T-cell (primary cell): ENCODE results near the gene WWP2. TPM values are rescaled to one million over a fixed set of nuclear protein-coding genes. Genes with fewer than 3 reads are reported as not detected.

Experiments
- ATAC-seq, 4 experiments: fragments of 200-7000 bp in 3 of 4; fragments of 150-1000 bp in 1 of 4; cut with Tn5 transposase; replicated peaks in 1 of 4; 1 replicate in 3 of 4; 2 replicates in 1 of 4; pipeline ENCODE4 v1.10.0; 2021; ENCODE audit warnings: moderate library complexity in 3 of 4, mild to moderate bottlenecking in 2 of 4, moderate number of reproducible peaks in 1 of 4
- CTCF ChIA-PET, 2 donors: fragments of 300-600 bp; sonication (Branson Sonifier 250); formaldehyde crosslinking; loops; one replicate each; lab custom pipeline; 2022; ENCODE audit warnings: antibody characterized with exemption in 2 of 2; lab: Charles Lee
- POLR2A ChIA-PET, 2 donors: fragments of 300-600 bp; sonication (Branson Sonifier 250); formaldehyde crosslinking; loops; one replicate each; lab custom pipeline; 2022; ENCODE audit warnings: antibody characterized with exemption in 2 of 2; lab: Charles Lee
- DNase-seq, 35 experiments: peaks; one replicate each; pipeline versions ENCODE4 v3.0.0 to v3.0.0-alpha.2; 2013 to 2023
- H3K27ac ChIP-seq: one replicate; pipeline ENCODE4 v1.5.1; 2013; ENCODE audit warnings: low read length
- H3K27me3 ChIP-seq, 2 experiments: replicated peaks in 1 of 2; 1 replicate in 1 of 2; 2 replicates in 1 of 2; pipeline versions ENCODE4 v1.6.1 to v1.7.0; 2013; ENCODE audit warnings: low read length in 1 of 2, mixed read lengths in 1 of 2; ENCODE audit not compliant: control insufficient read depth in 2 of 2, insufficient read depth in 2 of 2; ENCODE audit errors: extremely low read depth in 1 of 2
- H3K36me3 ChIP-seq, 2 donors: 1 replicate in 1 of 2; 2 replicates in 1 of 2; pipeline versions ENCODE4 v1.6.1 to v1.7.0; 2013; ENCODE audit warnings: low read length in 1 of 2; ENCODE audit not compliant: control insufficient read depth in 2 of 2, insufficient read depth in 1 of 2; ENCODE audit errors: extremely low read depth in 1 of 2
- H3K4me1 ChIP-seq, 2 experiments: 1 replicate in 1 of 2; 2 replicates in 1 of 2; pipeline versions ENCODE4 v1.6.1 to v1.7.0; 2013; ENCODE audit warnings: low read length in 2 of 2, mixed read lengths in 1 of 2; ENCODE audit not compliant: insufficient read depth in 2 of 2, control insufficient read depth in 1 of 2; ENCODE audit errors: extremely low read depth in 1 of 2
- H3K4me3 ChIP-seq, 2 donors: 1 replicate in 1 of 2; 2 replicates in 1 of 2; pipeline versions ENCODE4 v1.5.1 to v1.7.0; 2013; ENCODE audit warnings: mild to moderate bottlenecking in 2 of 2, low read length in 1 of 2, moderate library complexity in 1 of 2; ENCODE audit not compliant: control insufficient read depth in 1 of 2; ENCODE audit errors: extremely low read depth in 1 of 2
- H3K9me3 ChIP-seq: 2 replicates; pipeline ENCODE4 v1.7.0; 2013
- H3K27ac Mint-ChIP-seq, 2 donors: one replicate each; pipeline ENCODE4 v1.8.0; 2020 to 2021; ENCODE audit warnings: mild to moderate bottlenecking in 2 of 2, mixed read lengths in 2 of 2
- H3K27me3 Mint-ChIP-seq, 2 donors: one replicate each; pipeline ENCODE4 v1.8.0; 2021 to 2022; ENCODE audit warnings: mixed read lengths in 2 of 2
- H3K36me3 Mint-ChIP-seq: one replicate; pipeline ENCODE4 v1.8.0; 2021; ENCODE audit warnings: mixed read lengths
- H3K4me1 Mint-ChIP-seq, 3 donors: one replicate each; pipeline ENCODE4 v1.8.0; 2020 to 2022; ENCODE audit warnings: mixed read lengths in 3 of 3, mild to moderate bottlenecking in 1 of 3
- H3K4me3 Mint-ChIP-seq, 3 donors: one replicate each; pipeline ENCODE4 v1.8.0; 2020 to 2022; ENCODE audit warnings: mild to moderate bottlenecking in 3 of 3, mixed read lengths in 3 of 3, moderate library complexity in 3 of 3
- H3K9me3 Mint-ChIP-seq, 3 donors: one replicate each; pipeline ENCODE4 v1.8.0; 2020 to 2022; ENCODE audit warnings: mixed read lengths in 3 of 3
- WGBS: methylation state at CpG from one replicate; pipeline ENCODE4 v1.1.5; 2013; ENCODE audit warnings: missing lambda C conversion rate; ENCODE audit not compliant: insufficient coverage; 5-methylcytosine and 5-hydroxymethylcytosine counted together
- total RNA-seq, 35 experiments: library from RNA in 6 of 35; stranded (reverse) in 6 of 35; fragments of 120-200 nt in 1 of 35; gene quantifications; one replicate each; pipeline versions ENCODE4 v1.2.1 to v1.2.4 and lab custom pipeline; 2013 to 2026

WWP2 gene
- total RNA-seq, 5 donors from 2014 or later (not counting 1 experiment from before 2014, with no cell fraction given): 55.3 to 78.5 (median 66.4) TPM

- CTCF ChIA-PET: interaction anchor here in 1 of 2 donors (0.6 kb wide), 1 partner anchor 9 kb away, joined by 3 read pairs; no protein-coding TSS in a partner anchor
- Histone ChIP-seq H3K27me3 (no peaks in the 10 kb centered on the region), H3K4me3 (no peak overlapping the region), H3K27ac (no peak overlapping the region), H3K9me3 (no peaks in the 10 kb centered on the region), H3K4me1 (no peaks in the 10 kb centered on the region), H3K36me3 (peaks cover 10 to 51% of the 10 kb centered on the region in 2 donors)
- no peaks in the 10 kb centered on the region for H3K9me3 Mint-ChIP-seq
- ATAC-seq (no peak), DNase-seq (no peak)
- no peaks in the 10 kb centered on the region for H3K27me3 Mint-ChIP-seq
- whole genome bisulfite sequencing: 100% methylated on average over 1 of the region's 2 CpGs
- no peak overlapping the region for H3K27ac Mint-ChIP-seq
- no peak overlapping the region for H3K4me3 Mint-ChIP-seq
- peaks cover 51% of the 10 kb centered on the region for H3K36me3 Mint-ChIP-seq
- H3K4me1 Mint-ChIP-seq: no peaks in the 10 kb centered on the region
- POLR2A ChIA-PET: interaction anchor here in 1 of 2 donors (0.5 kb wide), 1 partner anchor 291 kb away, joined by 3 read pairs; no protein-coding TSS in a partner anchor
These were observed 78.8 kb downstream of the WWP2 start for GRCh38 chr16:69840975-69841374.

GRCh38 chr16:69844441-69844840 lies 82.3 kb downstream of the WWP2 start:
- no peaks in the 10 kb centered on the region for H3K4me1 Mint-ChIP-seq
- Histone ChIP-seq H3K9me3 (no peaks in the 10 kb centered on the region), H3K4me3 (no peak overlapping the region), H3K36me3 (peaks cover 15 to 44% of the 10 kb centered on the region in 2 donors), H3K4me1 (no peaks in the 10 kb centered on the region), H3K27ac (no peak overlapping the region), H3K27me3 (no peaks in the 10 kb centered on the region)
- peaks cover 57% of the 10 kb centered on the region for H3K36me3 Mint-ChIP-seq
- no peak overlapping the region for H3K4me3 Mint-ChIP-seq
- H3K27me3 Mint-ChIP-seq: no peaks in the 10 kb centered on the region
- ATAC-seq: no peak
- WGBS: 93% methylated on average over 8 of the region's 8 CpGs
- H3K9me3 Mint-ChIP-seq: no peaks in the 10 kb centered on the region
- no peak for DNase-seq
- POLR2A ChIA-PET: interaction anchor here in 1 of 2 donors (0.6 kb wide), 1 partner anchor 38 kb away, joined by 5 read pairs; no protein-coding TSS in a partner anchor
- CTCF ChIA-PET: no interaction called here
- H3K27ac Mint-ChIP-seq: no peak overlapping the region

DNA sequence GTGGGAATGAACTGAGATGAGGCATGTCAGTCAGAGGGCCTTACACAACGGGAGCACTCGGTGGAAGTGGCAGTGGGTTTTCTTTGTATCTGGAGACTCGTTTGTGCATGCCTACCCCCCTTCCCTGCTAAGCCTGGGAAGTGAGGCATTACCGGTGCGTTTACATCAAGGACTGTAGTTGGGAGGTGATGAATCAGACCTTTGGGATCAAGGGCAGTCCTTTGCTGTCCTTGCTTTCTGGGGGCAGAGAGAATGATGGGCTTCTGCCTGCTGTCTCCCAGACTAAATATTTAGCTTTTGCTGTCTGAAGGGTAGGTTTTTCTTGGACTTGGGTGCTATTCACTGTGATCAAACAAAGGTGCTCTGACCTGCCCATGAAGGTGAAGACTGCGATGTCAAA lies 83.0 kb downstream of the WWP2 start:
- H3K27ac ChIP-seq: no peak overlapping the region
- no peaks in the 10 kb centered on the region for H3K27me3 ChIP-seq
- H3K4me3 Mint-ChIP-seq: no peak overlapping the region
- H3K9me3 ChIP-seq: no peaks in the 10 kb centered on the region
- no peak for DNase-seq
- peaks cover 15 to 48% of the 10 kb centered on the region in 2 donors for H3K36me3 ChIP-seq
- ATAC-seq: no peak
- no peaks in the 10 kb centered on the region for H3K27me3 Mint-ChIP-seq
- no CpG with 5 or more reads among the region's 6 CpGs for WGBS
- H3K9me3 Mint-ChIP-seq: no peaks in the 10 kb centered on the region
- H3K4me1 ChIP-seq: no peaks in the 10 kb centered on the region
- H3K4me3 ChIP-seq: no peak overlapping the region
- CTCF ChIA-PET: interaction anchor here in 1 of 2 donors (0.7 kb wide), 1 partner anchor 801 kb away, joined by 3 read pairs; no protein-coding TSS in a partner anchor
- H3K27ac Mint-ChIP-seq: no peak overlapping the region
- no peaks in the 10 kb centered on the region for H3K4me1 Mint-ChIP-seq
- peaks cover 52% of the 10 kb centered on the region for H3K36me3 Mint-ChIP-seq
- POLR2A ChIA-PET: no interaction called here

GRCh38 chr16:69847643-69848042 lies 85.5 kb downstream of the WWP2 start:
- H3K27ac Mint-ChIP-seq: no peak overlapping the region
- POLR2A ChIA-PET: no interaction called here

DNA sequence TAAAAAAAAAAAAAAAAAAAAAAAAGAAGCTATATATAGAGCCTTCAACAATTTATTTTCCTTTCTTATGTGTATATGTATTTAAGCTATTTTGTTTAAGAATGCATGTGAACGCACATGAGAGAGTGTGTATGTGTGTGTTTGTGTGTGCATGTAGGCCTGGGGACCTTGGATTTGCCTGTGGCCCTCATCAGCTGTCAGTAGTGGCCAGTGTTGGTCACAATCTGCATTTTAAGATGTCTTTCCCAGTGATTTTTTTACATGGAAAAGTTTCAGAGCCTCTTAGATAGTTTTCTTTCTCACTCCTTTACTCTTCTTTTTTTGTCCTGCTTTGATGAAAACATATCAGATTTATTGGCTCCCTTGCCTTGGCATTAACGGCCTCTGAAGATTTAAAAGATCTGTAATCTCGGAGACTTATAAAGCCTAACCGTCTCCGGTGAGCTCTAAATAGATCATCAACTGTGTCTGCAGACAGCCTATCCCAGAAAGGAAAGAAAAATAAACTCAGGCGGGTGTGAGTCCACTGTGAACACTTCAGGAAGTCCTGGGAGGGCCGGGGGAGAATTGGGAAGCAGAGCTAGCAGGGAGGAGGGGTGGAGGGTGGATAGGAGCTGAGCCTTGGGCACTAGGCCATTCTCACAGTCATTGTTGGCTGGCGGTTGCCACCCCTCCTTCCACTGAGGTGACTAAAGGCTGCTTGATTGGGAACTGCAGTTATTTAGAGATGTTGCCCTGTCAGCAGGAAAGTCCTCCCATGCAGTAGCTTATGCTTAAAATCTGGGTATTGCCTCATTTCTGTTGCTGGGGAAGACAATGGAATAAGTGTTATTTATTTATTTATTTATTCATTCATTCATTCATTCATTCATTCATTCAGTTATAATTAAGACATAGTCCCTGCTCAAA lies 86.8 kb downstream of the WWP2 start:
- H3K27ac Mint-ChIP-seq: no peak overlapping the region
- ChIA-PET CTCF (no interaction called here), POLR2A (interaction anchor here in 1 of 2 donors (0.5 to 0.6 kb wide), 2 partner anchors 82 to 868 kb away, joined by 3 to 5 read pairs; no protein-coding TSS in a partner anchor)
- peaks cover 48% of the 10 kb centered on the region for H3K36me3 Mint-ChIP-seq
- Histone ChIP-seq H3K27me3 (no peaks in the 10 kb centered on the region), H3K9me3 (no peaks in the 10 kb centered on the region), H3K4me3 (no peak overlapping the region), H3K4me1 (no peaks in the 10 kb centered on the region), H3K36me3 (peaks cover 11 to 35% of the 10 kb centered on the region in 2 donors), H3K27ac (no peak overlapping the region)
- H3K27me3 Mint-ChIP-seq: no peaks in the 10 kb centered on the region
- 89% methylated on average over 5 of the region's 8 CpGs for WGBS
- no peak for ATAC-seq
- no peaks in the 10 kb centered on the region for H3K9me3 Mint-ChIP-seq
- DNase-seq: no peak
- peaks cover 0 to 5% (median 3%) of the 10 kb centered on the region in 3 donors for H3K4me1 Mint-ChIP-seq
- no peak overlapping the region for H3K4me3 Mint-ChIP-seq

More at GRCh38 chr16:69847643-69848042, 85.5 kb downstream of the WWP2 start:
- ATAC-seq (no peak), DNase-seq (no peak)
- WGBS: no CpG with 5 or more reads among the region's 5 CpGs
- H3K4me1 ChIP-seq: no peaks in the 10 kb centered on the region
- Mint-ChIP-seq H3K36me3 (peaks cover 42% of the 10 kb centered on the region), H3K4me1 (peaks cover 0 to 5% (median 2%) of the 10 kb centered on the region in 3 donors), H3K9me3 (no peaks in the 10 kb centered on the region), H3K27me3 (no peaks in the 10 kb centered on the region), H3K4me3 (no peak overlapping the region)
- H3K4me3 ChIP-seq: no peak overlapping the region
- no peaks in the 10 kb centered on the region for H3K27me3 ChIP-seq
- CTCF ChIA-PET: interaction anchor here (0.6 to 0.7 kb wide), 2 partner anchors 87 to 949 kb away, joined by 3 to 4 read pairs; no protein-coding TSS in a partner anchor
- no peak overlapping the region for H3K27ac ChIP-seq
- peaks cover 11 to 32% of the 10 kb centered on the region in 2 donors for H3K36me3 ChIP-seq
- H3K9me3 ChIP-seq: no peaks in the 10 kb centered on the region

DNA sequence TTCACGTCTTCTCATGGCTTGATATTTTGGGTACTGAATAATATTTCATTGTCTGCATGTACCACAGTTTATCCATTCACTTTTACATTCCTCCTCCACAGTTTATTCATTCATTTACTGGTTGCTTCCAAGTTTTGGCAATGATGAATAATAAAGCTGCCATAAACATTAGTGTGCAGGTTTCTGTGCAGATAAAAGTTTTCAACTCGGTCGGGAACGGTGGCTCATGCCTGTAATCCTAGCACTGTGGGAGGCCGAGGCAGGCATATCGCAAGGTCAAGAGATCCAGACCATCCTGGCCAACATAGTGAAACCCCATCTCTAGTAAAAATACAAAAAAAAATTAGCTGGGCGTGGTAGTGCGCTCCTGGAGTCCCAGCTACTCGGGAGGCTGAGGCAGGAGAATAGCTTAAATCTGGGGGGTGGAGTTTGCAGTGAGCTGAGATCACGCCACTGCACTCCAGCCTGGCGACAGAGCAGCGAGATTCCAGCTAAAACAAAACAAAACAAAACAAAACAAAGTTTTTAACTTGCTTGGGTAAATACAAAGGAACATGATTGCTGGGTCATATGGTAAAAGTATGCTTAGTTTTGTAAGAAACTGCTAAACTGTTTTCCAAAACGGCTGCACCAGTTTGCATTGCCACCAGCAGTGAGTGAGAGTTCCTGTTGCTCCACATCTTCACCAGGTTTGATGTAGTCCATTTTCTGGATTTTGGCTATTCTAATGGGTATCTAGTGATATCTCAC lies 89.5 kb downstream of the WWP2 start:
- Histone ChIP-seq H3K36me3 (peaks cover 8 to 28% of the 10 kb centered on the region in 2 donors), H3K9me3 (no peaks in the 10 kb centered on the region), H3K27me3 (no peaks in the 10 kb centered on the region), H3K4me3 (no peak overlapping the region), H3K27ac (no peak overlapping the region), H3K4me1 (no peaks in the 10 kb centered on the region)
- Mint-ChIP-seq H3K27me3 (no peaks in the 10 kb centered on the region), H3K4me1 (peaks cover 4 to 8% (median 5%) of the 10 kb centered on the region in 3 donors), H3K27ac (no peak overlapping the region), H3K4me3 (no peak overlapping the region), H3K9me3 (no peaks in the 10 kb centered on the region), H3K36me3 (peaks cover 42% of the 10 kb centered on the region)
- no peak for DNase-seq
- ChIA-PET POLR2A (no interaction called here), CTCF (no interaction called here)
- WGBS: 80% methylated on average over 1 of the region's 13 CpGs
- no peak for ATAC-seq
